HG02981 (cell line): ENCODE results near the gene MRTFA.
A peak's percentile ranks its signal among the peaks of the same experiment; 100 is the strongest.
"Not testable (repeated sequence)": the region's sequence is repeated elsewhere in the genome, so short reads cannot be mapped to it uniquely, and the experiment has no call there.

ENCODE experiments used
- ATAC-seq: cut with Tn5 transposase; IDR thresholded peaks from one replicate; pipeline ENCODE4 v1.9.1; 2021; ENCODE audit warnings: mild to moderate bottlenecking, moderate library complexity; ENCODE audit not compliant: unreplicated experiment

The MRTFA gene

GRCh38 chr22:40560994-40561515 lies 75.5 kb downstream of the MRTFA start:
- no peak for ATAC-seq

GRCh38 chr22:40560551-40560950 lies 76.0 kb downstream of the MRTFA start:
- ATAC-seq = no peak

DNA sequence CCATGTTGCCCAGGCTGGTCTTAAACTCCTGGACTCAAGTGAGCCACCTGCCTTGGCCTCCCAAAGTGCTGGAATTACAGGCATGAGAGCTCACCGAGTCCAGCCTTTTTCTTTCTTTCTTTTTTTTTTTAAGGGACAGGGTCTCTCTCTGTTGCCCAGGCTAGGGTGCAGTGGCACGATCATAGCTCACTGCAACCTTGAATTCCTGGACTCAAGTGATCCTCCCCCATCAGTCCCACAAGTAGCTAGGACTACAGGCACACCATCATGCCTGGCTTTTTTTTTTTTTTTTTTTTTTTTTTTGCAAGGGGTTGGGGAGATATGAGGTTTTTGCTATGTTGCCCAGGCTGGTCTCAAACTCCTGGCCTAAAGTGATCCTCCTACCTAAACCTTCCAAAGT lies 78.5 kb downstream of the MRTFA start:
- no peak for ATAC-seq

DNA sequence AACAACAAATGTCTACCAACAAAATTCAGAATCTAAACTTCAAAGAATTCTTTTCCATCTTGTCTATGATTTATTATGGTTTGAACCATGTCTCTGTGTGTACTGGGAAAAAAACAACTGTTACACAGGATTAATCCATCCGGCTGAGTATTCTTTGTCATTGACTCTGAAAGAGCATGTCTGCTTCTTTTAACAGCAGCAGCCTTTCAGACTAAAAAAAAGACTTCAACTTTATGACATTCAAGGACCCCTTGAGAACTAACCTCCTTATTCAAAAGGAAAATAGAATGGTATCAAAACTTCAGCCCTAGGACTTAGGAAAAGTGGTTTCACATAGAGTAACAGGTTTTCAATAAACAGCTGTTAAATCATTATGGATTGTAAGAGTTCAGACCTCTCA lies 79.9 kb downstream of the MRTFA start:
- no peak for ATAC-seq

- ATAC-seq = not testable (repeated sequence)
These were observed 82.5 kb downstream of the MRTFA start for GRCh38 chr22:40554023-40554422.

- ATAC-seq = no peak
These were observed 83.4 kb downstream of the MRTFA start for GRCh38 chr22:40553014-40553554.

DNA sequence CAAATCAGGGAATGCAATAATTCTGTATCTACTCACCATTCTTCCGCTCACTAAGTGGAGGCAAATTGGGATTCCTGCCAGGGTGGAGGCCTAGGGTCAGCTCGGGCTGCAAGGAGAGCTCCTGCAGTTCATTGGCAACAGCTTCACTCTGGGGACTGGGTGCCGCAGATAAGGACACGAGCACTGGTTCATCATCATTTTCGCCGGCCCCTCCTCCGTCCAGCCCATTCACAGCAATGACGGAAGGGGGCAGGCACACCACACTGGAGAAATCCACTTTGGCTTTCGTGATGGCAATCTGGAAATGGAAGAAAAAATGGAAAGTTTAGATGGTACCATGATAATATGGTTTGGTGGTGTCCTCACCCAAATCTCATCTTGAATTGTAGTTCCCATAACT lies 84.4 kb downstream of the MRTFA start:
- ATAC-seq = no peak

- no peak for ATAC-seq
These were observed 88.8 kb downstream of the MRTFA start for GRCh38 chr22:40547729-40548143.

DNA sequence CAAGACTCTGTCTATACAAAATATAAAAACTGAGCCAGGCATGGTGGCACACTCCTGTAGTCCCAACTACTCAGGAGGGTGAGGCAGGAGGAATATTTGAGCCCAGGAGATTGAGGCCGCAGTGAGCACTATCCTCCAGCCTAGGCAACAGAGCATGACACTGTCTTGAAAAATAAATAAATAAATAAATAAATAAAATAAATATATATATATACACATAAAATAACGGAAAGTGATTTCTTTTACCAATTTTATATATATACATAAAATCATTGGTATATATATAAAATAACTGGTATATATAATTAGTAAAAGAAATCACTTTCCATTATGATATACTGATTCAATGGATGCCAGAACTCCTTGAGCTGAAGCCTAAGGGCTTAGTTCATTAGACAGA lies 91.8 kb downstream of the MRTFA start:
- no peak for ATAC-seq

DNA sequence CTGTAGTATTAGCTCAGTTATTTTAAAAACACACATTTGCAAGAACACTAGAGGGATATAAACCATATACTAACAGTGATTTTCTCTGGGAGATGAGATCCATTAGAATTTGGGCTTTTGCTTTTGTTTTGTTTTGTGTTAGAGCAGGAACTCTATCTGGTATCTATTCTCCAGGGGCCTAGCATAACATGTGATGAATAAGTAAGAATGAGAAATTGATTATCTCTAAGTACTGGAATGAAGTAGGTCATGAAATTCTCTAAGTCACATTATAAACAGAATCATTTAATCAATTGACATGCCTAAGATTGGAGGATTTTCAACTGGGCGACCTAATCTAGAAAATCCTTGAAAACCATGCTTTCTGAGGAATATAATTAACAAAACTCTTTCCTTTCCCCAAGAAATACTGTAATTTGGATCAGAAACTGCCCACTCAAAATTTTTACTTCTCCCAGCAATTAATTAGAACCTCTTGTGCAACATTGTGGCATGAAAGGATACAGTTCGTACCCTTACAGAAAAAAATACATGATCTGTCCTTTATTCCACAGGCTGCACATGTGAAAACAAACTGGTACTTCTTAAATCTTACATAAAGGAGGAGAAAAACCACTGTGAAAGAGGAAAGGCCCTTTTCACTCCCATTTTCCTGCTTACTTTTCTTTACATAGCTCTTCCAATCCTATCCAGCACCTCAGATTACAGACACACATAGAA lies 93.5 kb downstream of the MRTFA start:
- no peak for ATAC-seq

DNA sequence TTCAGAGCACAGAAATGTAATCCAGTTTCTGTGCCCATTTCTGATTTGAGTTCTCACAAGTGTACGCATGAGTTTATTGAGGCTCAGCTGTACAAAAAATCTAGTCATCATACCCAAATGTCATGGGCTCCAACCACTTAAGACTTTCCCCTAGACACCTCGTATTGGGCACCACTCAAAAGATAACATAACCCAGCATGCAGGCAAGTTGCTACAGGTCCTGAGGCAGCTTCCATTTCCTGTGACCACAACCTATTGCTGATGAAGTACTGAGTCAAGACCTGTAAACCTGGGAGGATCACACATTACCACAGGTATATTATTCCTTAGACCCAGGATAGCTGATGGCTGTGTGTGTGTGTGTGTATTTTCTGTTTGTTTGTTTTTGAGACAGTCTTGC lies 95.2 kb downstream of the MRTFA start:
- ATAC-seq = no peak

- no peak for ATAC-seq
These were observed 96.3 kb downstream of the MRTFA start for GRCh38 chr22:40540265-40540664.

- not testable (repeated sequence) for ATAC-seq
These were observed 100.4 kb downstream of the MRTFA start for GRCh38 chr22:40536149-40536548.

- ATAC-seq = no peak
These were observed 100.9 kb downstream of the MRTFA start for GRCh38 chr22:40535642-40536041.

DNA sequence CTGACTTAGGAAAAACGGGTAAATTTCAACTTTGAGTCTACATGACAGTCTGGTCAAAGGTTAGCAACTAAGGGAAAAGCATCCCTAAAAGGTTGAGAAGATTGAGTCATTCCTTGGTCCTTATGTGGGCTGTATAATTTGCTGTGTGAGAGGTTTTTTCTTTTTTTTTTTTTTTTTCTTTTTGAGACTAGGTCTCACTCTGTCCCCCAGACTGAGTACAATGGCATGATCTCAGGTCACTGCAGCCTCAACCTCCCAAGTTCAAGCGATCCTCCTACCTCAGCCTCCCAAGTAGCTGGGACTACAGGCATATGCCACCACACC lies 101.4 kb downstream of the MRTFA start:
- ATAC-seq = no peak

DNA sequence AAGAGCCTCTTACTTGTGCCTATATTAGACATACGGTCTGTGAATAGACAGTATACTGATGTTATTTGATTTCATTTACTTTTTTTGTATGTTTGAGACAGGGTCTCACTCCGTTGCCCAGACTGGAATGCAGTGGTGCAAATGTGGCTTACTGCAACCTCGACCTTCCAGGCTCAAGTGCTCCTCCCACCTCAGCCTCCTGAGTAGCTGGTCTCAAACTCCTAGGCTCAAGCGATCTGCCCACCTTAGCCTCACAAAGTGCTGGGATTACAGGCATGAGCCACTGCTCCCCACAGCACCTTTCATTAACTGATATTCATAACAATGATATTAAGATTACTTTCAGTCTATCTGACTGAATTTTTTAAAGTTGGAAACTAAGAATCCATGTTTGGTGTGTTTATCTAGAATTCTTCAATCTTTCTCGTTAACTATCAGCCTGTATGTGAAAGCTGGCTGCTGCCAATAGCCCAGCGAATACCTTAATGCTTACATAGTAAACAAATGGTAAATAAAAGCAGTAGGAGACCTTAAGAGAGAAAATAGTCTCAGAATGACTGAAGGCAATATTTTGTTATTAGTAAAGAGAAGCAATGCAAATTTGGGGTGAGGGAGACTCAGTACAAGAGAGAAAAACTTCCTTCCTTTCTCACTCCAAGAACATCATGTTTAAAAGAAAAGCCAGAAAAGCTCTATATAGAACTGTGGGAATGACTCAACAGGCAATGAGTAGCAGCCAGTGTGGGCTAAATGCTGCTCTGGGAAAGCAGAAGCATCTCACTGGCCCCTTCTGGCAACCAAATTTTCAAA lies 101.9 kb downstream of the MRTFA start:
- ATAC-seq = no peak

GRCh38 chr22:40533712-40534378 lies 102.7 kb downstream of the MRTFA start:
- peak; percentile 57 for ATAC-seq

GRCh38 chr22:40531951-40532900 lies 104.3 kb downstream of the MRTFA start:
- ATAC-seq = no peak

DNA sequence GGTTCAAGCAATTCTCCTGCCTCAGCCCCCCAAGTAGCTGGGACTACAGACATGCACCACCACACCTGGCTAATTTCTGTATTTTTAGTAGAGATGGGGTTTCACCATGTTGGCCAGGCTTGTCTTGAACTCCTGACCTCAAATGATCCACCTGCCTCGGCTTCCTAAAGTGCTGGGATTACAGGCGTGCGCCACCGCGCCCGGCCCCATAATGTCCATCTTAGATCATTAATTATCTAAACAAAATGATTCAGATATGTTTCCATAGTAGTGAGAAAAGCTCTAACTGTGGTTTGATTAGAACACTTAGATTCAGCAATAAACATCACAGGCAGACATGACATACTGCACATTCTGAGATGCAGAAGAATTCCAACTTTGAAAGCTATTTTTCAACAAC lies 106.1 kb downstream of the MRTFA start:
- not testable (repeated sequence) for ATAC-seq

DNA sequence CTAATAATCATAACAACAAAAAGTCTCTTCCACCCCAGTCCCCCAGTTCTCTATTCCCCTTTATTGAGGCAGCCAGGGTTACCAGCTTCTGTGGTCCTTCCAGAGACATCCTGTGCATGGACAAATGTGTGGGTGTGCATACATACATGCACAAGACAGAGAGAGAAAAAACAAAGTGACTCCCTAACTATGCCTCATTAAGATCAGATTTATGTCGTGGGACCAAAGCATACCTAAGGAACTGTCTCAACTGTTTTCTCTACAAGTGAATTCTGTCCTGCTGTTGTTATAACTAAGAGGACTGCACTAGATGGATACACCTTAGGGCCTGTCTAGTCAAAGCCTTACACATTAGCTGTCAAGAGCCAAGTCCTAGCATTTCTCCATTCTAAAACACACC lies 106.7 kb downstream of the MRTFA start:
- no peak for ATAC-seq
